Kidney capillary endothelial cell (primary cell): ENCODE measurements around the gene ORC3.
"Not testable (repeated sequence)": the region's sequence is repeated elsewhere in the genome, so short reads cannot be mapped to it uniquely, and the experiment has no call there.

Experiments used
- DNase-seq: peaks from one replicate; pipeline ENCODE4 v3.0.0-alpha.2; 2018; ENCODE audit warnings: low spot score

Gene ORC3

GRCh38 chr6:87600576-87600975 is 10.6 kb downstream of the ORC3 start:
- DNase-seq, result no peak

- DNase-seq, result no peak
Observed at GRCh38 chr6:87606199-87606598, 16.3 kb downstream of the ORC3 start.

- no peak for DNase-seq
Observed at GRCh38 chr6:87608802-87609201, 18.9 kb downstream of the ORC3 start.

- not testable (repeated sequence) for DNase-seq
Observed at GRCh38 chr6:87613018-87613417, 23.1 kb downstream of the ORC3 start.

GRCh38 chr6:87617405-87617804 is 27.5 kb downstream of the ORC3 start:
- DNase-seq, result no peak

- DNase-seq, result no peak
Observed at GRCh38 chr6:87618531-87618930, 28.6 kb downstream of the ORC3 start.

GRCh38 chr6:87623248-87623647 is 33.3 kb downstream of the ORC3 start:
- no peak for DNase-seq

GRCh38 chr6:87628424-87628823 is 38.5 kb downstream of the ORC3 start:
- no peak for DNase-seq

GRCh38 chr6:87628881-87629280 is 38.9 kb downstream of the ORC3 start:
- no peak for DNase-seq

- no peak for DNase-seq
Observed at GRCh38 chr6:87630746-87631145, 40.8 kb downstream of the ORC3 start.

- DNase-seq, result no peak
Observed at GRCh38 chr6:87633851-87634250, 43.9 kb downstream of the ORC3 start.

- no peak for DNase-seq
Observed at GRCh38 chr6:87636315-87636714, 46.4 kb downstream of the ORC3 start.

- DNase-seq, result no peak
Observed at GRCh38 chr6:87637106-87637505, 47.2 kb downstream of the ORC3 start.

GRCh38 chr6:87639373-87639772 is 49.4 kb downstream of the ORC3 start:
- DNase-seq, result no peak

- DNase-seq, result no peak
Observed at GRCh38 chr6:87641065-87641692, 51.2 kb downstream of the ORC3 start.

- DNase-seq, result no peak
Observed at GRCh38 chr6:87645080-87645479, 55.1 kb downstream of the ORC3 start.

GRCh38 chr6:87653074-87653962 is 63.4 kb downstream of the ORC3 start:
- no peak for DNase-seq

GRCh38 chr6:87654122-87654521 is 64.2 kb downstream of the ORC3 start:
- DNase-seq, result no peak

- DNase-seq, result no peak
Observed at GRCh38 chr6:87654875-87655454, 65.0 kb downstream of the ORC3 start.

GRCh38 chr6:87655824-87656223 is 65.9 kb downstream of the ORC3 start:
- DNase-seq, result no peak

GRCh38 chr6:87656857-87657256 is 66.9 kb downstream of the ORC3 start:
- no peak for DNase-seq

- DNase-seq, result no peak
Observed at GRCh38 chr6:87658516-87658915, 68.6 kb downstream of the ORC3 start.

- peak; percentile 23 for DNase-seq
Observed at GRCh38 chr6:87660226-87660911, 70.4 kb downstream of the ORC3 start.
